K562 (cell line): ENCODE measurements around the gene TRNAU1AP. TPM values are rescaled to one million over a fixed set of nuclear protein-coding genes. Genes with fewer than 3 reads are reported as not detected.

Experiments
- EP400 ChIP-seq: fragments of 450-650 bp; IDR thresholded peaks from 2 replicates; pipeline ENCODE4 v1.6.1; 2017; ENCODE audit warnings: antibody characterized with exemption, mild to moderate bottlenecking, moderate library complexity
- FUS ChIP-seq: fragments of 200-400 bp; formaldehyde crosslinking; optimal IDR thresholded peaks from 2 replicates; pipeline ENCODE3; 2017; ENCODE audit warnings: low read depth, low read length
- KHSRP ChIP-seq: fragments of 450-650 bp; IDR thresholded peaks from 2 replicates; pipeline ENCODE4 v1.6.1; 2017
- MAFF ChIP-seq: IDR thresholded peaks from 2 replicates; pipeline ENCODE4 v1.6.1; 2012; ENCODE audit warnings: low read length, improper control_type of control experiment
- POLR2AphosphoS5 ChIP-seq: IDR thresholded peaks from 2 replicates; pipeline ENCODE4 v1.6.1; 2011; ENCODE audit warnings: mild to moderate bottlenecking, low read depth, low read length, moderate library complexity; ENCODE audit not compliant: control insufficient read depth, insufficient read depth
- POLR2B ChIP-seq: fragments of 450-650 bp; IDR thresholded peaks from 2 replicates; pipeline ENCODE4 v1.6.1; 2018; ENCODE audit warnings: low read depth; ENCODE audit not compliant: partially characterized antibody
- POLR2G ChIP-seq: fragments of 200-400 bp; formaldehyde crosslinking; IDR thresholded peaks from 2 replicates; pipeline ENCODE4 v1.6.1; 2017; ENCODE audit warnings: low read depth, mild to moderate bottlenecking, antibody characterized with exemption, low read length, moderate library complexity
- RFX5 ChIP-seq: IDR thresholded peaks from 2 replicates; pipeline ENCODE4 v1.6.1; 2011; ENCODE audit warnings: low read depth, mild to moderate bottlenecking, improper control_type of control experiment, low read length
- SAFB ChIP-seq: fragments of 200-400 bp; formaldehyde crosslinking; IDR thresholded peaks from 2 replicates; pipeline ENCODE4 v1.6.1; 2017; ENCODE audit warnings: low read depth, low read length, borderline replicate concordance
- SP1 ChIP-seq: sonication (generic); formaldehyde crosslinking; IDR thresholded peaks from 2 replicates; pipeline ENCODE4 v1.8.1; 2022; ENCODE audit warnings: mild to moderate bottlenecking, missing genetic modification reagents
- TCF7 ChIP-seq: sonication (generic); IDR thresholded peaks from 2 replicates; pipeline ENCODE4 v1.6.1; 2016; ENCODE audit warnings: antibody characterized with exemption, borderline replicate concordance
- U2AF1 ChIP-seq: fragments of 200-400 bp; formaldehyde crosslinking; optimal IDR thresholded peaks from 2 replicates; pipeline ENCODE3; 2017; ENCODE audit warnings: mild to moderate bottlenecking, low read depth, low read length, moderate library complexity
- ZNF696 ChIP-seq: fragments of 250-450 bp; sonication (Bioruptor Pico); conservative IDR thresholded peaks from 2 replicates; pipeline ENCODE4 v1.4.0; 2020; ENCODE audit warnings: mild to moderate bottlenecking, moderate library complexity
- ZSCAN29 ChIP-seq: fragments of 450-650 bp; IDR thresholded peaks from 2 replicates; pipeline ENCODE4 v1.6.1; 2017
- polyA plus RNA-seq, 8 experiments: library from polyadenylated mRNA; depleted of rRNA in 4 of 8; stranded (reverse) in 5 of 8; unstranded in 3 of 8; fragments of >200 nt; fragmentation: Nextera tagmentation in 2 of 8; fragmentation: Illumina TruSeq in 1 of 8; extraction: Ambion mirVana in 2 of 8; extraction: Trizol in 1 of 8; gene quantifications; 2 replicates each; pipeline versions ENCODE4 v1.2.1 to v1.2.3, GENCODE V29; 2011 to 2014; ENCODE audit warnings: inconsistent platforms in 1 of 8, missing spikeins in 1 of 8
- total RNA-seq, 7 experiments: library from RNA; depleted of rRNA in 6 of 7; stranded (reverse); fragments of >200 nt in 6 of 7; fragmentation: Illumina TruSeq in 2 of 7; extraction: Trizol in 2 of 7; gene quantifications; 2 replicates each; pipeline versions ENCODE4 v1.2.1 to v1.2.3, GENCODE V29; 2011 to 2021; ENCODE audit warnings: low replicate concordance in 1 of 7
- TF ChIP-seq, protein P1 (sequence below): sonication (generic); formaldehyde crosslinking; IDR thresholded peaks from 2 replicates; pipeline ENCODE4 v1.8.0; 2022; ENCODE audit warnings: missing genetic modification reagents, mild to moderate bottlenecking, borderline replicate concordance
- TF ChIP-seq, protein P2 (sequence below): sonication (generic); formaldehyde crosslinking; IDR thresholded peaks from 2 replicates; pipeline ENCODE4 v1.8.1; 2023; ENCODE audit warnings: mild to moderate bottlenecking, missing genetic modification reagents
- TF ChIP-seq, protein P3 (sequence below): fragments of 200-800 bp; sonication (Bioruptor generic); IDR thresholded peaks from 2 replicates; pipeline ENCODE4 v1.6.1; 2017; ENCODE audit warnings: missing genetic modification characterization, missing compliant biosample characterization
- TF ChIP-seq, protein P4 (sequence below): fragments of 450-650 bp; formaldehyde crosslinking; conservative IDR thresholded peaks from 2 replicates; pipeline ENCODE4 v1.4.0; 2022; ENCODE audit warnings: mild to moderate bottlenecking, missing genetic modification characterization
- TF ChIP-seq, protein P5 (sequence below): IDR thresholded peaks from 3 replicates; pipeline ENCODE4 v1.6.1; 2011; ENCODE audit warnings: borderline replicate concordance, mild to moderate bottlenecking; ENCODE audit not compliant: insufficient read length, insufficient read depth
- TF ChIP-seq, protein P6 (sequence below): fragments of 250-450 bp; sonication (Bioruptor Pico); IDR thresholded peaks from 2 replicates; pipeline ENCODE4 v1.6.1; 2021; ENCODE audit warnings: mild to moderate bottlenecking

The TRNAU1AP gene
- total and polyA plus RNA-seq, 9 of the 15 experiments (the other 6 are each of a cell fraction or from before 2014, with no cell fraction given), result 34.9 to 110 (median 46.3) TPM

DNA sequence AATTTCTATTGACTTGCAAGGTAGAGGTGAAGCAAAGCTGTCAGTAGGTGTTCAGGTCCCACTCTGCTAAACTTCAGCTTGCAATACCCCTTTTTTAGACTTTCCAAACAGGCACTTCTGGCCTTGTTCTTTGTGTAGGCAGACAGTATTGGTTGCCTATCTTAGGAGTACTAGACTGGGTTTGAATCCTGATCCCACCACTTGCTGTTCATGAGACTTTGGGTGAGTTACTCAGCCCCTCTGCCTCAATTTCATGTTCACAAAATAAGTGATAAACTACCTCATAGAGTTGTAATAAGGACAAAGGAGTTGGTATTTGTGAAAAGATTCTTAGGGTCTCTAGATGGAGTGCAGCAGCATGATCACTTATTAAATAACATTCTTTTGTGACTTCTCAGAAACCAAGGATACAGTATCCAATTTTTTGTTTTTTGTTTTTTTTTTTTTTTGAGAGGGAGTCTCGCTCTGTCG, 41.9 kb upstream of the TRNAU1AP start (continued):
- TF ChIP-seq FUS (peak; percentile 99), MAFF (no peak), SP1 (CRISPR knock-in tag) (no peak), KHSRP (peak; percentile 8; the same call in 1 of the 2 replicates), TCF7 (no peak), ZSCAN29 (peak; percentile 50; the same call in 1 of the 2 replicates), POLR2B (peak; percentile 8), POLR2AphosphoS5 (peak; percentile 63), RFX5 (peak; percentile 32; the same call in 1 of the 2 replicates), POLR2G (peak; percentile 52; the same call in 1 of the 2 replicates), U2AF1 (peak; percentile 51), EP400 (no peak), ZNF696 (CRISPR knock-in tag) (peak; percentile 80; the same call in 1 of the 2 replicates), SAFB (no peak)
- TF ChIP-seq, protein P1, sequence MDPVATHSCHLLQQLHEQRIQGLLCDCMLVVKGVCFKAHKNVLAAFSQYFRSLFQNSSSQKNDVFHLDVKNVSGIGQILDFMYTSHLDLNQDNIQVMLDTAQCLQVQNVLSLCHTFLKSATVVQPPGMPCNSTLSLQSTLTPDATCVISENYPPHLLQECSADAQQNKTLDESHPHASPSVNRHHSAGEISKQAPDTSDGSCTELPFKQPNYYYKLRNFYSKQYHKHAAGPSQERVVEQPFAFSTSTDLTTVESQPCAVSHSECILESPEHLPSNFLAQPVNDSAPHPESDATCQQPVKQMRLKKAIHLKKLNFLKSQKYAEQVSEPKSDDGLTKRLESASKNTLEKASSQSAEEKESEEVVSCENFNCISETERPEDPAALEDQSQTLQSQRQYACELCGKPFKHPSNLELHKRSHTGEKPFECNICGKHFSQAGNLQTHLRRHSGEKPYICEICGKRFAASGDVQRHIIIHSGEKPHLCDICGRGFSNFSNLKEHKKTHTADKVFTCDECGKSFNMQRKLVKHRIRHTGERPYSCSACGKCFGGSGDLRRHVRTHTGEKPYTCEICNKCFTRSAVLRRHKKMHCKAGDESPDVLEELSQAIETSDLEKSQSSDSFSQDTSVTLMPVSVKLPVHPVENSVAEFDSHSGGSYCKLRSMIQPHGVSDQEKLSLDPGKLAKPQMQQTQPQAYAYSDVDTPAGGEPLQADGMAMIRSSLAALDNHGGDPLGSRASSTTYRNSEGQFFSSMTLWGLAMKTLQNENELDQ (CRISPR knock-in tag), result peak; percentile 55; the same call in 1 of the 2 replicates
- TF ChIP-seq, protein P2, sequence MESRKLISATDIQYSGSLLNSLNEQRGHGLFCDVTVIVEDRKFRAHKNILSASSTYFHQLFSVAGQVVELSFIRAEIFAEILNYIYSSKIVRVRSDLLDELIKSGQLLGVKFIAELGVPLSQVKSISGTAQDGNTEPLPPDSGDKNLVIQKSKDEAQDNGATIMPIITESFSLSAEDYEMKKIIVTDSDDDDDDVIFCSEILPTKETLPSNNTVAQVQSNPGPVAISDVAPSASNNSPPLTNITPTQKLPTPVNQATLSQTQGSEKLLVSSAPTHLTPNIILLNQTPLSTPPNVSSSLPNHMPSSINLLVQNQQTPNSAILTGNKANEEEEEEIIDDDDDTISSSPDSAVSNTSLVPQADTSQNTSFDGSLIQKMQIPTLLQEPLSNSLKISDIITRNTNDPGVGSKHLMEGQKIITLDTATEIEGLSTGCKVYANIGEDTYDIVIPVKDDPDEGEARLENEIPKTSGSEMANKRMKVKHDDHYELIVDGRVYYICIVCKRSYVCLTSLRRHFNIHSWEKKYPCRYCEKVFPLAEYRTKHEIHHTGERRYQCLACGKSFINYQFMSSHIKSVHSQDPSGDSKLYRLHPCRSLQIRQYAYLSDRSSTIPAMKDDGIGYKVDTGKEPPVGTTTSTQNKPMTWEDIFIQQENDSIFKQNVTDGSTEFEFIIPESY, result no peak
- TF ChIP-seq, protein P3, sequence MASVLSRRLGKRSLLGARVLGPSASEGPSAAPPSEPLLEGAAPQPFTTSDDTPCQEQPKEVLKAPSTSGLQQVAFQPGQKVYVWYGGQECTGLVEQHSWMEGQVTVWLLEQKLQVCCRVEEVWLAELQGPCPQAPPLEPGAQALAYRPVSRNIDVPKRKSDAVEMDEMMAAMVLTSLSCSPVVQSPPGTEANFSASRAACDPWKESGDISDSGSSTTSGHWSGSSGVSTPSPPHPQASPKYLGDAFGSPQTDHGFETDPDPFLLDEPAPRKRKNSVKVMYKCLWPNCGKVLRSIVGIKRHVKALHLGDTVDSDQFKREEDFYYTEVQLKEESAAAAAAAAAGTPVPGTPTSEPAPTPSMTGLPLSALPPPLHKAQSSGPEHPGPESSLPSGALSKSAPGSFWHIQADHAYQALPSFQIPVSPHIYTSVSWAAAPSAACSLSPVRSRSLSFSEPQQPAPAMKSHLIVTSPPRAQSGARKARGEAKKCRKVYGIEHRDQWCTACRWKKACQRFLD (CRISPR knock-in tag), result 0 out of 2 replicates have a peak, but pooled peaks have one; percentile 57
- TF ChIP-seq, protein P4, sequence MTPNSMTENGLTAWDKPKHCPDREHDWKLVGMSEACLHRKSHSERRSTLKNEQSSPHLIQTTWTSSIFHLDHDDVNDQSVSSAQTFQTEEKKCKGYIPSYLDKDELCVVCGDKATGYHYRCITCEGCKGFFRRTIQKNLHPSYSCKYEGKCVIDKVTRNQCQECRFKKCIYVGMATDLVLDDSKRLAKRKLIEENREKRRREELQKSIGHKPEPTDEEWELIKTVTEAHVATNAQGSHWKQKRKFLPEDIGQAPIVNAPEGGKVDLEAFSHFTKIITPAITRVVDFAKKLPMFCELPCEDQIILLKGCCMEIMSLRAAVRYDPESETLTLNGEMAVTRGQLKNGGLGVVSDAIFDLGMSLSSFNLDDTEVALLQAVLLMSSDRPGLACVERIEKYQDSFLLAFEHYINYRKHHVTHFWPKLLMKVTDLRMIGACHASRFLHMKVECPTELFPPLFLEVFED, result no peak
- TF ChIP-seq, protein P5, sequence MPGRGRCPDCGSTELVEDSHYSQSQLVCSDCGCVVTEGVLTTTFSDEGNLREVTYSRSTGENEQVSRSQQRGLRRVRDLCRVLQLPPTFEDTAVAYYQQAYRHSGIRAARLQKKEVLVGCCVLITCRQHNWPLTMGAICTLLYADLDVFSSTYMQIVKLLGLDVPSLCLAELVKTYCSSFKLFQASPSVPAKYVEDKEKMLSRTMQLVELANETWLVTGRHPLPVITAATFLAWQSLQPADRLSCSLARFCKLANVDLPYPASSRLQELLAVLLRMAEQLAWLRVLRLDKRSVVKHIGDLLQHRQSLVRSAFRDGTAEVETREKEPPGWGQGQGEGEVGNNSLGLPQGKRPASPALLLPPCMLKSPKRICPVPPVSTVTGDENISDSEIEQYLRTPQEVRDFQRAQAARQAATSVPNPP, result no peak
- TF ChIP-seq, protein P6, sequence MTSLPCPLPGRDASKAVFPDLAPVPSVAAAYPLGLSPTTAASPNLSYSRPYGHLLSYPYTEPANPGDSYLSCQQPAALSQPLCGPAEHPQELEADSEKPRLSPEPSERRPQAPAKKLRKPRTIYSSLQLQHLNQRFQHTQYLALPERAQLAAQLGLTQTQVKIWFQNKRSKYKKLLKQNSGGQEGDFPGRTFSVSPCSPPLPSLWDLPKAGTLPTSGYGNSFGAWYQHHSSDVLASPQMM (CRISPR knock-in tag), result peak; percentile 86
